ENCODE measurements around the gene PARD6B.

Gene PARD6B

GRCh38 chr20:50724851-50725723 lies 6.3 kb upstream of the PARD6B start:
- DNase-seq (peak; percentile 75), ATAC-seq (peak; percentile 99)
- Mint-ChIP-seq H3K9me3 (no peaks in the 10 kb centered on the region), H3K36me3 (ENCODE audit: low read depth) (no peaks in the 10 kb centered on the region), H3K4me3 (no peak overlapping the region), H3K4me1 (peaks cover 11% of the 10 kb centered on the region), H3K27ac (no peak overlapping the region), H3K27me3 (no peaks in the 10 kb centered on the region)

DNA sequence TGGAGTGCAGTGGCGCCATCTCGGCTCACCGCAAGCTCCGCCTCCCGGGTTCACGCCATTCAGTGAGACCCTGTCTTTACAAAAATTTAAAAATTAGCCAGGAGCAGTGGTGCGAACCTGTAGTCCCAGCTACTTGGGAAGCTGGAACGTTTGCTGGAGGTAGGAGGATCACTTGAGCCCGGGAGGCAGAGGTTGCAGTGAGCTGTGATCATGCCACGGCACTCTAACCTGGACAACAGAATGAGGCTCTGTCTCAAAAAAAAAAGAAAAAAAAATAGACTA lies 5.7 kb upstream of the PARD6B start:
- Mint-ChIP-seq H3K36me3 (ENCODE audit: low read depth) (no peaks in the 10 kb centered on the region), H3K27me3 (no peaks in the 10 kb centered on the region), H3K4me3 (no peak overlapping the region), H3K4me1 (peaks cover 15% of the 10 kb centered on the region), H3K9me3 (no peaks in the 10 kb centered on the region), H3K27ac (no peak overlapping the region)
- ATAC-seq (no peak), DNase-seq (no peak)

GRCh38 chr20:50726955-50727791 lies 4.2 kb upstream of the PARD6B start:
- no peak overlapping the region for H3K4me3 Mint-ChIP-seq
- H3K4me1 Mint-ChIP-seq: peaks cover 18% of the 10 kb centered on the region
- no peaks in the 10 kb centered on the region for H3K36me3 Mint-ChIP-seq (ENCODE audit: low read depth)
- H3K27ac Mint-ChIP-seq: no peak overlapping the region
- no peaks in the 10 kb centered on the region for H3K27me3 Mint-ChIP-seq
- DNase-seq (no peak), ATAC-seq (no peak)
- no peaks in the 10 kb centered on the region for H3K9me3 Mint-ChIP-seq

DNA sequence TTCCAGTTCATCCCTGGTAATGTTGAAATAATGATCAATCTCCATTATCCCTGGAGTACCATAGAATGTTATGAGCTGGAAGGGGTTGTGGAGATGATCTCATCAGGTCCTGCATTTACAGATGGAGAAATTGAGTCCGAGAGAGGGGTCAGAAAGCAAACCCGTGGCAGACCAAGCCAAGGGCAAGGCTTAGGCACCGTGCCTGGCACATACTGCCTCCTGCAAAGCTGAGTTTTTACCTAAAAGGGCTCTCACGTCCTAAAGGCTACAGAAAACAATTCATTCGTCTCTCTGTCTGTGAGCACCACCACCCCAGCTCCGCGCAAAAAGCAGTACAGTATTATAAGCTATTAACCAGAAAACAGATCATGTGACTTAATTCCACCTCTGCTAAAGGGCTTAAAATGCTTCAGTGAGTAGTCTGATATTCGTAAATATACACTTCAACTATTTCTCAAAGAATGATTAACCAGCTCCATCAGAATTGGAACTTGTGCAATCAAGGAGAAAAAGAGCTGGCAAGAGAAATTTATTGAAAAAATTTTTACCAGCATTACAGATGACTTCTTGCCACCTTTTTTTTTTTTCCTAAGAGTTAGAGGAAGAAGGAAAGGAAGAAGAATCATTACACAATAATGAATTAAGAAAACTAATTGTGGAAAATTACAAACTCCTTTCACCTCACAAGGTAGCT lies 3.4 kb upstream of the PARD6B start:
- Mint-ChIP-seq H3K36me3 (ENCODE audit: low read depth) (no peaks in the 10 kb centered on the region), H3K27ac (no peak overlapping the region), H3K4me3 (no peak overlapping the region), H3K4me1 (peaks cover 26% of the 10 kb centered on the region), H3K9me3 (no peaks in the 10 kb centered on the region), H3K27me3 (no peaks in the 10 kb centered on the region)
- no peak for DNase-seq
- ATAC-seq: no peak

GRCh38 chr20:50728486-50728980 lies 2.8 kb upstream of the PARD6B start:
- H3K27me3 Mint-ChIP-seq: no peaks in the 10 kb centered on the region
- DNase-seq (no peak), ATAC-seq (no peak)
- no peaks in the 10 kb centered on the region for H3K36me3 Mint-ChIP-seq (ENCODE audit: low read depth)
- no peak overlapping the region for H3K4me3 Mint-ChIP-seq
- H3K9me3 Mint-ChIP-seq: no peaks in the 10 kb centered on the region
- H3K4me1 Mint-ChIP-seq: peaks cover 29% of the 10 kb centered on the region
- no peak overlapping the region for H3K27ac Mint-ChIP-seq

- Mint-ChIP-seq H3K9me3 (no peaks in the 10 kb centered on the region), H3K36me3 (ENCODE audit: low read depth) (no peaks in the 10 kb centered on the region), H3K4me1 (peaks cover 31% of the 10 kb centered on the region), H3K4me3 (no peak overlapping the region), H3K27ac (no peak overlapping the region), H3K27me3 (no peaks in the 10 kb centered on the region)
- DNase-seq (no peak), ATAC-seq (no peak)
Measured at GRCh38 chr20:50728981-50729874, 2.2 kb upstream of the PARD6B start.

DNA sequence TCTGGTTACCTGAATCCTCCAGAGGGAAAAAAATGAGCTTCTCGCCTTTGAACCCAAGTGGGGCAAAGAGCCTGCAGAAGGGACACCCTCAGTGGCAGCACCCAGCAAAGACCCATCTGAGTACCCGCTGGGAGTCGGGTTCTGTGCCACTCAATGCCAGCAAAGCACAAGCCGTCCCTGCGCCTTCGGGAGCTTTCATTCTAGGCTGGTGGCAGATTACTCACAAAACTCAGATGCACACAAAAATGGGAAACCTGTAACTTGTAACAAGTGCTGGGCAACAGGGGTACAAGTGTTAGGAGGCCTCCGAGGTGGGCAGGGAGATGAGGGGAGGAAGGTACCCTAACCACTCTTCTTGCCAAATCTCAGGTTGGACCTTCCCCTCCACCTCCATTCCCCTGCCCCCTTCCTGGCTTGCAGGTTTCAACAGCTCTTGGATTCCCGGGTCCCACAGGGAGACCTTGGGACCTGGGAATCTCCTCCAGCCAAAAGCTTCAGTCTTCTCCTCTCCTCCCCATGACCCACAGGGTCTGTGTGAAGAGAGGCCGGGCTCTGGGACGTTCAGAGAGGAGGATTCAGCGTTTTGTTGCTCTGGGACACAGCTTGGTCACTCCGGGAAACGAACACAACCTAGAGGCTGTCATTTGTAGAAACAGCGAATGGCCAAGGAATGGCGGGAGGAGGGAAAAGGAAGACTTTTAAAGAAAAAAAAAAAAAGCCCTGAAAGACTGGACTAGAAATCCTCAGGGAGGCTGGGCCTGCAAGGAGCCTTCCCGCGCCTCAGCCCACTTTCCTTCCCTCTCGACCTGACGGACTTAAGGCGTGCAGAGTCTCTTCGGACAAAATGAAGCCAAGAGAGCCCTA lies 1.2 kb upstream of the PARD6B start:
- Mint-ChIP-seq H3K36me3 (ENCODE audit: low read depth) (no peaks in the 10 kb centered on the region), H3K9me3 (no peaks in the 10 kb centered on the region), H3K4me3 (peak overlapping the region; percentile 85), H3K4me1 (peaks cover 34% of the 10 kb centered on the region), H3K27me3 (no peaks in the 10 kb centered on the region), H3K27ac (peak overlapping the region; percentile 65)
- DNase-seq: no peak
- no peak for ATAC-seq

DNA sequence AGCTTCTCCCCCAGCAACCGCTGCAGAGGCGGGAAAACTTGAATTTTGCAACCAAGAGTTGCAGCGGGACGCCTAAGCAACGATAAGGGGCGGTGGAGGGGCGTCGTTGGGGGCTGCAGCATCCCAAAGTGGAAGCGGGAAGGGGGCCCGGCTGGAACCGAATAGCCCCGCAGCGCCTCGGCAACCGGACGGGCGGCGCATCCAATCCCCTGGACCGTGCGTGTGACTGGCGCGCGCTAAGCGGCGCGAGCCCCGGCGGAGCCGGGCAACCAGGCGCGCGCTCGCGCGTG lies 670 bp upstream of the PARD6B start:
- Mint-ChIP-seq H3K27ac (peak overlapping the region; percentile 86), H3K36me3 (ENCODE audit: low read depth) (no peaks in the 10 kb centered on the region), H3K27me3 (no peaks in the 10 kb centered on the region), H3K4me1 (peaks cover 39% of the 10 kb centered on the region), H3K4me3 (peak overlapping the region; percentile 85), H3K9me3 (no peaks in the 10 kb centered on the region)
- DNase-seq (no peak), ATAC-seq (no peak)

- Mint-ChIP-seq H3K4me1 (peaks cover 35% of the 10 kb centered on the region), H3K36me3 (ENCODE audit: low read depth) (peaks cover 2% of the 10 kb centered on the region), H3K27me3 (no peaks in the 10 kb centered on the region), H3K27ac (peak overlapping the region; percentile 60), H3K4me3 (peak overlapping the region; percentile 85), H3K9me3 (no peaks in the 10 kb centered on the region)
- DNase-seq (no peak), ATAC-seq (no peak)
Measured at GRCh38 chr20:50731930-50732690, 730 bp downstream of the PARD6B start.

DNA sequence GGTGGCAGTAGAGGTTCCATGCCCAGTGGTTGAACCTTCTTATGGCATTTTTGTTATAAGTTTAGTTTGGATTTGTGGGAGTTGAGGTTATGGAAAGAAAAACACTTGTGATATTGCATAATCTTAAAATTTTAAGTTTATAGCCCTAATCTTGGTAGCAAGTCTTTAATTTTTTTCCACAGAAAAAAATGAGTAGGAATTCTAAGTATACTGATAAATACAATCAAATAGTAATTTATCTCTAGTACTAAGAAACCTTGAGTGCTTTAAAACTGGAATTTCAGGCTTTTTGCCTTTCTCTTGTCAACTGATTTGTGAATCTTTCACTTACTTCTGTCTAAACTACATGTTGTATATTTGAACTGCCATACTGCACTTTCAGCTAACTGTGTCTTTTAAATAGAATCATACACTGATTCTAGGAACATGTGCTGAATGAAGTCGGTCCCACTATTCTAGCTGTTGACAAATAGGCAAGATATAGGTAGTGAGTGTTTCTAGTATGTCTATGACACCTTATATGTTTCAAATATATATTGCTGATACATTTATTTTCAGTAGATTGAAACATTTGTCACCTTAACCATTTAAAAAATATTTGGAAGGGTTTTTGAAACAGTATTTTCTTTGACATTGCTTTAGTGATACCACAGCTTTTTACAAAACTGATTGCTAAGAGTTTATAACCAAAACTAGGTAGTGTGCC lies 2.4 kb downstream of the PARD6B start:
- no peaks in the 10 kb centered on the region for H3K9me3 Mint-ChIP-seq
- peaks cover 2% of the 10 kb centered on the region for H3K36me3 Mint-ChIP-seq (ENCODE audit: low read depth)
- no peaks in the 10 kb centered on the region for H3K27me3 Mint-ChIP-seq
- H3K4me3 Mint-ChIP-seq: peak overlapping the region; percentile 5
- no peak overlapping the region for H3K27ac Mint-ChIP-seq
- peaks cover 32% of the 10 kb centered on the region for H3K4me1 Mint-ChIP-seq
- DNase-seq (no peak), ATAC-seq (no peak)

DNA sequence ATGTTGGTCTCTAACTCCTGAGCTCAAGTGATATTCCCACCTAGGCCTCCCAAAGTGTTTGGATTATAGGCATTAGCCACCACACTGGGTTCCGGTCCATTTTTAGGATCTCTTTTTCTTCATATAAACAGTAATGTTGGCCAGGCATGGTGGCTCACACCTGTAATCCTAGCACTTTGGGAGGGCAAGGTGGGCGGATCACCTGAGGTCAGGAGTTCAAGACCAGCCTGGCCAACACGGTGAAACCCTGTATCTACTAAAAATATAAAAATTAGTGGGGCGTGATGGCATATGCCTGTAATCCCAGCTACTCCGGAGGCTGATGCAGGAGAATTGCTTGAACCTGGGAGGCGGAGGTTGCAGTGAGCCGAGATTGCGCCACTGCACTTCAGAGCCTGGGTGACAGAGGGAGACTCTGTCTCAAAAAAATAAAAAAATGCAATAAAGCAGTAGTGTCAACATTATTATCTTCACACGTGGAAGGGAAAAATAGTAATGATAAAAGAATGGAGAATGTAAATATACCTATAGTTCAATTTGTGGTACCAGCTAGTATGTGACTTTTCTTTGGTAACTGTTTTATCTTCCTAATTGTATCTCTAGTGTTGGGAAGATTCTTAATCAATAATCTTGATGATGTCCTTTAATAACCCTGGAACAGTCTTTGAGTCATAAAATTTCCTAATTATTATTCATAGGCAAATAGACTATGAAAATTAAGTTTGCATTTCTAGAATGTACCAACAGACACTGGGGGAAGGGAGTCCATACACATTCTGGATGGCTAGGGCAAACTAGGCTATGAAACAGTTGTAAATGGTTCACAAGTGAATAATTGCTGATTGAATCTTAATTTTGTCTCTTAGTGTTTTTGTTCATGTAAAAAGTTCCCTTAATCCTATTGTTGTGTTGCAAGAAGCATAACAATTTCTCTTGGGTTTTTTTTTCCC lies 3.6 kb downstream of the PARD6B start:
- H3K27ac Mint-ChIP-seq: no peak overlapping the region
- H3K36me3 Mint-ChIP-seq (ENCODE audit: low read depth): peaks cover 2% of the 10 kb centered on the region
- H3K27me3 Mint-ChIP-seq: no peaks in the 10 kb centered on the region
- ATAC-seq: no peak
- DNase-seq: no peak
- H3K4me3 Mint-ChIP-seq: no peak overlapping the region
- no peaks in the 10 kb centered on the region for H3K9me3 Mint-ChIP-seq
- H3K4me1 Mint-ChIP-seq: peaks cover 32% of the 10 kb centered on the region

Measured in activated naive CD8-positive, alpha-beta T cell treated with anti-CD3 and anti-CD28 coated beads, Interleukin-2, amount 50 U/mL, for 24 hours (primary cell).